Measurements from ENCODE around the gene PILRA.

- no peak for TF ChIP-seq CTCF (IDR thresholded peaks at IDR 0.05; ENCODE audit: poor library complexity)
- no peak for TF ChIP-seq EZH2phosphoT487 (IDR thresholded peaks at IDR 0.05; ENCODE audit: low read depth, severe bottlenecking, unreplicated experiment)
- no peak for TF ChIP-seq EZH2 (IDR thresholded peaks at IDR 0.05; ENCODE audit: borderline replicate concordance)
These were observed 59.9 kb downstream of the PILRA start for GRCh38 chr7:100433276-100433591.

All from hepatocyte (in vitro differentiated cells).